ENCODE results near the gene ARHGAP6. TPM values are rescaled to one million over a fixed set of nuclear protein-coding genes. Genes with fewer than 3 reads are reported as not detected.

The ARHGAP6 gene
- total and polyA plus RNA-seq, 9 of the 15 experiments (the other 6 are each of a cell fraction or from before 2014, with no cell fraction given): 12.5 to 63.6 (median 41.8) TPM

- WGBS (ENCODE audit: insufficient coverage, low coverage, missing lambda C conversion rate): 80% methylated on average over 1 of the region's 1 CpG
- intact Hi-C loops (cut with micrococcal nuclease): no loop called here
- BruUV-seq (replicated peaks): no TSS peak
- no peaks in the 10 kb centered on the region for H3K9me1 ChIP-seq (ENCODE audit: control insufficient read depth, insufficient read depth, low read length)
- CTCF ChIA-PET (ENCODE audit: low intra/inter-chr PET ratio): no interaction called here
- in situ Hi-C loops (cut with MboI): no loop called here
- H3K27me3 ChIP-seq (ENCODE audit: control insufficient read depth in 2 of 2, insufficient read depth in 2 of 2, low read length in 2 of 2): no peaks in the 10 kb centered on the region
- no peak overlapping the region for H3K9ac ChIP-seq (ENCODE audit: insufficient read depth in 1 of 2, low read depth in 2 of 2, low read length in 2 of 2)
- no peak for DNase-seq (ENCODE audit: extremely low read depth in 1 of 4, low spot score in 3 of 4)
- no peak for ATAC-seq
- no peaks in the 10 kb centered on the region for H3K9me3 ChIP-seq (replicated peaks; ENCODE audit: control insufficient read depth, insufficient read depth, low read depth, low read length)
- TF ChIP-seq SIX5 (IDR thresholded peaks at IDR 0.05; ENCODE audit: borderline replicate concordance in 1 of 2, insufficient read depth in 1 of 2, low read depth in 1 of 2, low read length in 2 of 2) (no peak), SPI1 (IDR thresholded peaks at IDR 0.05; ENCODE audit: borderline replicate concordance, low read depth, low read length) (peak; percentile 38; the same call in 1 of the 2 replicates)
- H2AFZ ChIP-seq (ENCODE audit: low read depth, low read length): no peak overlapping the region
- no peaks in the 10 kb centered on the region for H3K36me3 ChIP-seq (ENCODE audit: control insufficient read depth, insufficient read depth, low read length)
- no peak overlapping the region for H3K4me2 ChIP-seq (ENCODE audit: insufficient read depth, low read length)
- no peaks in the 10 kb centered on the region for H4K20me1 ChIP-seq (replicated peaks; ENCODE audit: control insufficient read depth, insufficient read depth, low read length)
- POLR2A ChIA-PET: no interaction called here
- no peak overlapping the region for H3K27ac ChIP-seq (ENCODE audit: extremely low read depth, low read depth, low read length)
- peaks cover 14% of the 10 kb centered on the region for H3K79me2 ChIP-seq (ENCODE audit: control insufficient read depth, insufficient read depth, low read length)
- H3K4me3 ChIP-seq: no peak overlapping the region
- peaks cover 14 to 20% of the 10 kb centered on the region in 2 experiments; a peak in 4 of 5 replicates for H3K4me1 ChIP-seq (replicated peaks in 1 of 2; ENCODE audit: control insufficient read depth in 2 of 2, insufficient read depth in 2 of 2, low read length in 2 of 2)
- FAIRE-seq: no peak
These were observed 233.9 kb downstream of the ARHGAP6 start for GRCh38 chrX:11431786-11432185.

GRCh38 chrX:11430271-11430670, 235.4 kb downstream of the ARHGAP6 start:
- H3K4me1 ChIP-seq (replicated peaks in 1 of 2; ENCODE audit: control insufficient read depth in 2 of 2, insufficient read depth in 2 of 2, low read length in 2 of 2): peaks cover 14 to 18% of the 10 kb centered on the region in 2 experiments; a peak in 4 of 5 replicates
- FAIRE-seq: no peak
- no peak overlapping the region for H3K4me2 ChIP-seq (ENCODE audit: insufficient read depth, low read length)
- no peak for DNase-seq (ENCODE audit: extremely low read depth in 1 of 4, low spot score in 3 of 4)
- POLR2A ChIA-PET: interaction anchor here (1.1 kb wide), 1 partner anchor 7 kb away, joined by 3 read pairs; no protein-coding TSS in a partner anchor
- BruUV-seq (replicated peaks): no TSS peak
- no peak overlapping the region for H3K9ac ChIP-seq (ENCODE audit: insufficient read depth in 1 of 2, low read depth in 2 of 2, low read length in 2 of 2)
- TF ChIP-seq CEBPG (CRISPR knock-in tag; IDR thresholded peaks at IDR 0.05): no peak
- peak in 1 of 2 experiments; percentile 38; a peak in 2 of 4 replicates for TF ChIP-seq CEBPG (tag; conservative IDR thresholded peaks at IDR 0.05 in 1 of 2, IDR thresholded peaks at IDR 0.05 in 1 of 2)
- TF ChIP-seq MNT (conservative IDR thresholded peaks at IDR 0.05): 0 out of 4 replicates have a peak, but pooled peaks of 1 of the 2 experiments have one; percentile 9
- TF ChIP-seq ATF7 (IDR thresholded peaks at IDR 0.05): no peak
- H3K4me3 ChIP-seq: no peak overlapping the region
- H3K79me2 ChIP-seq (ENCODE audit: control insufficient read depth, insufficient read depth, low read length): peaks cover 29% of the 10 kb centered on the region
- H3K9me3 ChIP-seq (replicated peaks; ENCODE audit: control insufficient read depth, insufficient read depth, low read depth, low read length): no peaks in the 10 kb centered on the region
- H3K36me3 ChIP-seq (ENCODE audit: control insufficient read depth, insufficient read depth, low read length): no peaks in the 10 kb centered on the region
- H4K20me1 ChIP-seq (replicated peaks; ENCODE audit: control insufficient read depth, insufficient read depth, low read length): no peaks in the 10 kb centered on the region
- no peak for ATAC-seq
- H3K27me3 ChIP-seq (ENCODE audit: control insufficient read depth in 2 of 2, insufficient read depth in 2 of 2, low read length in 2 of 2): no peaks in the 10 kb centered on the region
- no peak overlapping the region for H3K27ac ChIP-seq (ENCODE audit: extremely low read depth, low read depth, low read length)
- no peaks in the 10 kb centered on the region for H3K9me1 ChIP-seq (ENCODE audit: control insufficient read depth, insufficient read depth, low read length)
- intact Hi-C loops (cut with micrococcal nuclease): no loop called here
- CTCF ChIA-PET (ENCODE audit: low intra/inter-chr PET ratio): no interaction called here
- H2AFZ ChIP-seq (ENCODE audit: low read depth, low read length): peak overlapping the region; percentile 74
- in situ Hi-C loops (cut with MboI): no loop called here
